ENCODE results near the gene KRTAP12-2. TPM values are rescaled to one million over a fixed set of nuclear protein-coding genes. Genes with fewer than 3 reads are reported as not detected.

The KRTAP12-2 gene
- total RNA-seq, 1 donor from 2014 or later, result not detected

Small RNA genes within 50 kb of the gene (small RNA-seq; reads per million reads assigned to genes)
- gene KRTAP12-6P, result not detected

Other genes starting within 250 kb of the KRTAP12-2 start
- gene LRRC3, start 211.4 kb downstream of the KRTAP12-2 start, total RNA-seq, result 0.52 TPM
- not detected for gene KRTAP10-1, start 126.7 kb downstream of the KRTAP12-2 start, total RNA-seq
- gene KRTAP10-2, start 115.4 kb downstream of the KRTAP12-2 start, total RNA-seq, result not detected
- gene KRTAP10-3, start 108.1 kb downstream of the KRTAP12-2 start, total RNA-seq, result not detected
- gene KRTAP10-4, start 93.2 kb downstream of the KRTAP12-2 start, total RNA-seq, result not detected
- not detected for gene KRTAP10-5, start 86.3 kb downstream of the KRTAP12-2 start, total RNA-seq
- not detected for gene KRTAP10-6, start 74.4 kb downstream of the KRTAP12-2 start, total RNA-seq
- not detected for gene KRTAP10-7, start 66.3 kb downstream of the KRTAP12-2 start, total RNA-seq
- not detected for gene KRTAP10-8, start 54.8 kb downstream of the KRTAP12-2 start, total RNA-seq
- not detected for gene KRTAP10-9, start 39.8 kb downstream of the KRTAP12-2 start, total RNA-seq
- gene KRTAP10-10, start 29.6 kb downstream of the KRTAP12-2 start, total RNA-seq, result not detected
- gene KRTAP10-11, start 20.5 kb downstream of the KRTAP12-2 start, total RNA-seq, result not detected
- gene KRTAP12-4, start 12.3 kb downstream of the KRTAP12-2 start, total RNA-seq, result not detected
- gene KRTAP12-3, start 9.0 kb downstream of the KRTAP12-2 start, total RNA-seq, result not detected
- not detected for gene KRTAP12-1, start 15.2 kb upstream of the KRTAP12-2 start, total RNA-seq
- not detected for gene KRTAP10-12, start 30.2 kb upstream of the KRTAP12-2 start, total RNA-seq
- gene TSPEAR, start 44.6 kb upstream of the KRTAP12-2 start, total RNA-seq, result not detected
- gene UBE2G2, start 134.9 kb upstream of the KRTAP12-2 start, total RNA-seq, result 60.5 TPM
- gene SUMO3, start 151.1 kb upstream of the KRTAP12-2 start, total RNA-seq, result 28.7 TPM
- 98.1 TPM for gene PTTG1IP, start 206.8 kb upstream of the KRTAP12-2 start, total RNA-seq